ENCODE results near the gene MROH2A.

The MROH2A gene

DNA sequence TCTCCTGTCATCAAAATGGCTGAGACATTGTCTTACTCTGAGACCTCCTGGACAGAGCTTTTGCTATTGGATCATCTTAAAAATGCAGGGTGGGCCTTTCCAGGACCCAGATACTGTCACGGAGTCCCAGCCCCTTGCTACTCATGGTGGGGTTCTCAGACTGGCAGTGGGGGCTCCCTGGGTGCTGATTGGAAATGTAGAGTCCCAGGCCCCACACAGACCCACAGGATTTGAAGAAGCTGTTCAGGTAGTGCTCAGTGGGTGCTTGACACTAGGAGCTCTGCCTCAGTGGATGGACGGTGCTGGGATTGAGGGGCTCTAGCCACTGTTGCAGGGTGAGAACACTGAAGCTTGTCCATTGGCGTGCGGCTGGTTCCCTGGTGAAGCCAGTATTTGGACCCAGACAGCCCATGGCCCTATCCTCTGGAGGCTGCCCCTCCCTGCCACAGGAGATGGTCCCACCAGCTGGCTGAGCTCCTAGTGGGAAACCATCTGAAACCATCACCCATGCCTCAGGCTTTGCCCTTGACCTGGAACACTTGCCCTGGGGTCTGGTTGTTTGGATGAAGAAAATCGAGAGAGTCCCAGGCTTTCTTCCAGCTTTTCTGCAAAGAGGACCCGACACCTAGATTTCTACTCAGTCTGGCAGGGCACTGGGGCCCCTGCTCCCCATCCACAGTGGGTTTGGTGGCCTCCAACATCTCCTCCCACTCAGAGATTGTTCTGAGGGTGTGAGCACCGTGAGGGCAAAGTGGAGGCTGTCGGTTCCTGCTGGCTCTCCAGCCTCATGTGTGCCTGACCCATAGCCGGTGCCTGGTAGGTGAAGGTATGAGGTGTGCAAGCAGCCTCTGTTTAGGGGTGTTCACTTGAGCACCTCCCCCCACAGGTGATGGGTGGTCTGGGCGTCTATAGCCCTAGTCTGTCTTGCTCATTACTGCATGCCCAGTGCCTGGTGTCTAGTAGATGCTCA lies 30.1 kb downstream of the MROH2A start:
- Histone ChIP-seq H3K27ac (ENCODE audit: low read depth, low read length) (no peak overlapping the region), H3K36me3 (ENCODE audit: control insufficient read depth, insufficient read depth, low read length) (no peaks in the 10 kb centered on the region), H3K9ac (ENCODE audit: low read length) (no peak overlapping the region), H3K4me3 (ENCODE audit: low read length) (no peak overlapping the region), H3K4me1 (ENCODE audit: control insufficient read depth, insufficient read depth, low read length) (no peaks in the 10 kb centered on the region), H3K27me3 (ENCODE audit: control insufficient read depth, insufficient read depth, low read length) (no peaks in the 10 kb centered on the region)

DNA sequence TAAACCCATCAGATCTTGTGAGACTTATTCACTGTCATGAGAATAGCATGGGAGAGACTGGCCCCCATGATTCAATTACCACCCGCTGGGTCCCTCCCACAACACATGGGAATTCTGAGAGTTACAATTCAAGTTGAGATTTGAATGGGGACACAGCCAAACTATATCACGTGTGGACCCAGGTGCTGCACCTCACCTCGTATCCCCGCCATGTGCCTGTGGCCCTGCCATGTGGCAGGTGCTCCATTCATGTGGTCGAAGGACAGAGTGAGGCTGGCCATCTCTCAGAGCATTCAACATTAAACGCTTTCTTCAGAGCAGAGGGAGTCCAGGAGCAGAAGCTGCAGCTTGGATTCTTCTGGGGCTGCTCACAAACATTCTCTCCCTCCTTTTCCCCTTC lies 32.3 kb downstream of the MROH2A start:
- no peak overlapping the region for H3K4me3 ChIP-seq (ENCODE audit: low read length)
- H3K27ac ChIP-seq (ENCODE audit: low read depth, low read length), result no peak overlapping the region
- no peaks in the 10 kb centered on the region for H3K4me1 ChIP-seq (ENCODE audit: control insufficient read depth, insufficient read depth, low read length)
- no peaks in the 10 kb centered on the region for H3K27me3 ChIP-seq (ENCODE audit: control insufficient read depth, insufficient read depth, low read length)
- H3K9ac ChIP-seq (ENCODE audit: low read length), result no peak overlapping the region
- H3K36me3 ChIP-seq (ENCODE audit: control insufficient read depth, insufficient read depth, low read length), result no peaks in the 10 kb centered on the region

DNA sequence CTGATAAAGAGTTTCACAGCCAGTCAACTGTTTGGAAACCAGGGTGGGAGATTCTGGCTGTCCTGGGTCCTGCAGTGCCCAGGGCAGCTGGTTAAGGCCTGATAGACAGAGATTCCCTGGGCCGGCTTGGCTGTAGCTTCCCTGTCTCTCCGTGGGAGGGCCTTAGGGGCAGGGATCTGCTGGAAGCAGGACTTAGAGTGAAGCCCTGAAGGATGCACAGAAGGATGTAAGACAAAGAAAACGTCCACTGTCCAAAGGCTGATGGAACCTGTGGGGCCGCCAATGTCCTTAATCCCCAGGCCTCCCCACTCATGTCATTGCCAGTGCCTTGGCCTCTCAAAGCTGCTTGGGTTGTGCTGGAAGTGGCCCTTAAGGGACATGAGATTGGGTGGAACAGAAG lies 33.0 kb downstream of the MROH2A start:
- no peaks in the 10 kb centered on the region for H3K27me3 ChIP-seq (ENCODE audit: control insufficient read depth, insufficient read depth, low read length)

DNA sequence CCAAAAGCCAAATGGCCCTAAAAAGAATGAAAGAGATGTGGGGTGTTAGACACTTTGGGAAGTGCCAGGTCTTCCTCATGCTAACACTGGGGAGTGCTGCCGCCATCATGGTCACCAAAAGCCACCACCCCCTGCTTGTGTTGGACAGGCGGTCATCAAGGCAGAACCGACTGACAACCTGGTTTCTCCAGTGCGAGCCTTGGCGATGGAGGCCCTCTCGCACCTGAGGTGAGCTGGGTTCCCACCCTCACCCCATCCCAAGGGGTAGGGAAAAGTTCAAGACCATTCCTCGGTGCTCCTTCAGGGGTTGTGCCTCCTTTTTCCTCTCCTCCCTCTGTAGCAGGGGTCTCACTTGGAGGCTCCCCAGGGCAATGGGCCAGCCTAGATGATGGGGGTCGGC lies 33.6 kb downstream of the MROH2A start:
- Histone ChIP-seq H3K27me3 (ENCODE audit: control insufficient read depth, insufficient read depth, low read length) (no peaks in the 10 kb centered on the region), H3K4me3 (ENCODE audit: low read length) (no peak overlapping the region), H3K4me1 (ENCODE audit: control insufficient read depth, insufficient read depth, low read length) (no peaks in the 10 kb centered on the region), H3K9ac (ENCODE audit: low read length) (no peak overlapping the region), H3K36me3 (ENCODE audit: control insufficient read depth, insufficient read depth, low read length) (no peaks in the 10 kb centered on the region), H3K27ac (ENCODE audit: low read depth, low read length) (no peak overlapping the region)

More for the DNA sequence above, 33.0 kb downstream of the MROH2A start:
- no peak overlapping the region for H3K9ac ChIP-seq (ENCODE audit: low read length)
- no peak overlapping the region for H3K27ac ChIP-seq (ENCODE audit: low read depth, low read length)
- no peaks in the 10 kb centered on the region for H3K4me1 ChIP-seq (ENCODE audit: control insufficient read depth, insufficient read depth, low read length)
- H3K36me3 ChIP-seq (ENCODE audit: control insufficient read depth, insufficient read depth, low read length), result no peaks in the 10 kb centered on the region
- H3K4me3 ChIP-seq (ENCODE audit: low read length), result no peak overlapping the region

DNA sequence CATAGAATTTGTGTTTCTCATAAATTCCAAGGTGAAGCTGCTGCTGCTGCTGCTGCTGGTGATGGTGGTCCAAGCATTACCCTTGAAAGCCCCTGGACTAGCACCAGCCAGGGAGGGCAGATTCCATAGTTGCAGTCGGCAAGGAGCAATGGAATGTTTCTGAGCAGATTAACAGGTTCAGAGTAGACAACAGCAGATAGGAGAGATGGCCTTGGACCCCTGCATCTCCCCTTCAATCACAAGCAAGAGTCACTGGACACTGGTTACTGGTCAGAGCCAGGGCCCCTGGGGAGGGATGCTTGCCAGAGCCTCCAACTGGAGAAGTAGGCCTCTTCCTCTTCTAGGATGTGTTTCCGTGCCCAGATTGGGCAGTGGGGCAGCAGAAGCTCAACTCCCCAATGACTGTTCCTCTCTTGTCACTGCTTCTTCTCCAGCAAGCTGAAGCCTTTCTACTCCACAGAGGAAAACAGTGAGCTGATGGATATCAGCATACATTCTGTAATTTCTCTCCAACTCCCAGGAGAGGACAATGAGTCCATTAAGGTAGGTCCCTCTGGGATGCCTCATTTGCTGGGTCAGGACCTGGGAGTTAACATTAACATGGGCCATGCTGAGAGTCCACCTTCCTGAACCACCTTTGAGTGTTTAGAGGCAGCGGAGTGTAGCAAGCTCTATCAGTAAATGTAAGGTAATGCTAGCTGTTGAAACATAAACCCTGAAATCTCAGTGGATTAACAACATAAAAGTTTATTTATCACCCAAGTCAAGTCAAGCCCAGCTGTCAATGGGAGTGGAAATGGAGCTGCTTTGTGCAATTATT lies 35.3 kb downstream of the MROH2A start:
- no peak overlapping the region for H3K4me3 ChIP-seq (ENCODE audit: low read length)
- H3K4me1 ChIP-seq (ENCODE audit: control insufficient read depth, insufficient read depth, low read length), result no peaks in the 10 kb centered on the region
- H3K27me3 ChIP-seq (ENCODE audit: control insufficient read depth, insufficient read depth, low read length), result no peaks in the 10 kb centered on the region
- H3K9ac ChIP-seq (ENCODE audit: low read length), result no peak overlapping the region
- no peak overlapping the region for H3K27ac ChIP-seq (ENCODE audit: low read depth, low read length)
- no peaks in the 10 kb centered on the region for H3K36me3 ChIP-seq (ENCODE audit: control insufficient read depth, insufficient read depth, low read length)

DNA sequence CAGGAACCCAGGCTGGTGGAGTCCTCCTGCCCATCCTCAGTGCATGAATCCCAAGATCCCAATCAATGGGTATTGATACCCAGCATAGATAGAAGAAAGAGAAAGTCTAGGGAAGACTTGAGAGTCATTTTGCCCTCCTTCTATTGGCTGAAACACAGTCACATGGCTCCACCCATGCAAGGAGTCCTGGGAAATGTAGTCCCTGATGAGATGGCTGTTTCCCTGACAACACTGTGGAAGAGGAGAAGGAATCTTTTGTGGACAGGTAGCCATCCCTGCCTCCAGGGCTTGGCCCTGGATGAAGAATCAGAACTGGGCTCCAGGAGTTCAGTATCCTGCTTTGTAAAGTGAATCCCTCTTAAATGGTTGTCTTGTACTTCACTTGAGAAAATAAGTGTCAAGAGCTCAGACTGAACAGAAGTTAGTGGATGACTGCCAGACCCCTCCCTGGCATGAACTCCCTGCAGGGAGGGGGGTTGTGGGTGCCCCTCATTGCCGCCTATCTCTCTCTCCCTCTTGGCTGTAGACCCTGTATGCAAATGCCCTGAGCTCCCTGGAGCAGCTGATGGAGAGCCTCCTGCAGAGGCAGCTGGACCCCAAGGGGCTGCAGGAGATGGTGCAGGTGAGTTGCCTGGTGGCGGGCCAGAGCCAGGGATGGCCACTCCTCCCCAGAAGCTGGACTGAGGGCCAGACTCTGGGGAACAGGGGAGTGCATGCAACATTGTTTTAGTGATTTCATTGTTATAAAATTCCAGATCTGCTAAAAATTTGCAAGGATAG lies 36.1 kb downstream of the MROH2A start:
- H3K4me1 ChIP-seq (ENCODE audit: control insufficient read depth, insufficient read depth, low read length), result no peaks in the 10 kb centered on the region
- no peak overlapping the region for H3K9ac ChIP-seq (ENCODE audit: low read length)
- no peak overlapping the region for H3K27ac ChIP-seq (ENCODE audit: low read depth, low read length)
- no peak overlapping the region for H3K4me3 ChIP-seq (ENCODE audit: low read length)
- H3K36me3 ChIP-seq (ENCODE audit: control insufficient read depth, insufficient read depth, low read length), result no peaks in the 10 kb centered on the region
- H3K27me3 ChIP-seq (ENCODE audit: control insufficient read depth, insufficient read depth, low read length), result no peaks in the 10 kb centered on the region

DNA sequence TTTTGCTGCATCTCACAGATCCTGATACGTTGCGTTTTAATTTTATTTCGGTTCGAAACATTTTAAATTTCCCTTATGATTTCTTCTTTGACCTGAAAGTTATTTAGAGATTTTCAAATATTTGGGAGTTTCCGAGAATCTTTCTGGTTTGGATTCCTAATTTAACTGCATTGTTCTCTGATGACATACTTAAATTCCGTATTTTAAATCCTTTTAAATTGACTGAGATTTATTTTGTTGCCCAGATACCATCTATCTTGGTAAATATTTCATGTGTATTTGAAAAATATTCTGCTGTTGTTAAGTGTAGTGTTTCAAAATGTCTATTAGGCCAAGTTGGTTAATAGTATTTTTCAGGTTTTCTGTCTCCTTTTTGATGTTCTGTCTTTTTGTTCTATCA lies 37.7 kb downstream of the MROH2A start:
- H3K27ac ChIP-seq (ENCODE audit: low read depth, low read length), result no peak overlapping the region
- no peak overlapping the region for H3K9ac ChIP-seq (ENCODE audit: low read length)
- no peaks in the 10 kb centered on the region for H3K4me1 ChIP-seq (ENCODE audit: control insufficient read depth, insufficient read depth, low read length)
- H3K36me3 ChIP-seq (ENCODE audit: control insufficient read depth, insufficient read depth, low read length), result no peaks in the 10 kb centered on the region
- no peaks in the 10 kb centered on the region for H3K27me3 ChIP-seq (ENCODE audit: control insufficient read depth, insufficient read depth, low read length)
- H3K4me3 ChIP-seq (ENCODE audit: low read length), result no peak overlapping the region

DNA sequence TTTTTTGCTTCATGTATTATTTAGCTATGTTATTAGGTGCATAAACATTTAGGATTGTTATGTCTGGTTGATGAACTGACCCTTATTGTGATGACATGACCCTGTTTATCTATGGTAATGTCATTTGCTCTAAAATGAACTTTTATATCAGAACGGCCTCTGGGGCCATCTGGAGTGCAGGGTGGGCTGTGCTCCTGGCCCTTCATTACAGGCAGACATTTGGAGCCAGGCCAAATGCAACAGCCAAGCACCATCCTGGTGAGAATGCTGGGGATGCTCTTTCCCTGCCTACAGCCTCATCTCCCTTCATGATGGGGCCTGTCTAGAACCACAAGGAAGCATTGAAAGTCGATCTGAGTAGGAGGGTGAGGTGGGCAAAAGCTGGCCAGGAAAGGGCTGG lies 38.2 kb downstream of the MROH2A start:
- Histone ChIP-seq H3K4me3 (ENCODE audit: low read length) (no peak overlapping the region), H3K36me3 (ENCODE audit: control insufficient read depth, insufficient read depth, low read length) (no peaks in the 10 kb centered on the region), H3K27me3 (ENCODE audit: control insufficient read depth, insufficient read depth, low read length) (no peaks in the 10 kb centered on the region), H3K4me1 (ENCODE audit: control insufficient read depth, insufficient read depth, low read length) (no peaks in the 10 kb centered on the region), H3K27ac (ENCODE audit: low read depth, low read length) (no peak overlapping the region), H3K9ac (ENCODE audit: low read length) (no peak overlapping the region)

DNA sequence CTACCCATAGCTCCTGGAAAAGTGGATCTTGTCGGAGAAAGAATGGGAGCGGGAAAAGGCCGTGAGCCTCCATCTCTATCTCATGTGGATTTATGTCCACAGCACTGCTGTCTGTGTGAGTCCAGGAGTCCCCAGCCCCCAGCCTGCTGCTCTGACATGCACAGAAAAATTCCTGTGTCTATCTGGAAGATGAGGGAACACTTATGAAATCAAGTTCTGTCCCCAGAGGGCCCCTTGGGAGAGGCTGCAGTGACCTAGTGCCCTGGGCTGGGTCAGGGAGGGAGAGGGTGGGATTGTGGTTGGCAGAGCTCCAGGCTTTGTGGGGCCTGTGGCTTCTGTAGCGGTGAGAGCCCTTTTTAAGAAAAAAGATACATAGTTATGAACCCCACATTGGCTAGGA lies 38.6 kb downstream of the MROH2A start:
- H3K27ac ChIP-seq (ENCODE audit: low read depth, low read length), result no peak overlapping the region
- no peaks in the 10 kb centered on the region for H3K4me1 ChIP-seq (ENCODE audit: control insufficient read depth, insufficient read depth, low read length)
- no peaks in the 10 kb centered on the region for H3K27me3 ChIP-seq (ENCODE audit: control insufficient read depth, insufficient read depth, low read length)
- H3K4me3 ChIP-seq (ENCODE audit: low read length), result no peak overlapping the region
- H3K36me3 ChIP-seq (ENCODE audit: control insufficient read depth, insufficient read depth, low read length), result no peaks in the 10 kb centered on the region
- H3K9ac ChIP-seq (ENCODE audit: low read length), result no peak overlapping the region

DNA sequence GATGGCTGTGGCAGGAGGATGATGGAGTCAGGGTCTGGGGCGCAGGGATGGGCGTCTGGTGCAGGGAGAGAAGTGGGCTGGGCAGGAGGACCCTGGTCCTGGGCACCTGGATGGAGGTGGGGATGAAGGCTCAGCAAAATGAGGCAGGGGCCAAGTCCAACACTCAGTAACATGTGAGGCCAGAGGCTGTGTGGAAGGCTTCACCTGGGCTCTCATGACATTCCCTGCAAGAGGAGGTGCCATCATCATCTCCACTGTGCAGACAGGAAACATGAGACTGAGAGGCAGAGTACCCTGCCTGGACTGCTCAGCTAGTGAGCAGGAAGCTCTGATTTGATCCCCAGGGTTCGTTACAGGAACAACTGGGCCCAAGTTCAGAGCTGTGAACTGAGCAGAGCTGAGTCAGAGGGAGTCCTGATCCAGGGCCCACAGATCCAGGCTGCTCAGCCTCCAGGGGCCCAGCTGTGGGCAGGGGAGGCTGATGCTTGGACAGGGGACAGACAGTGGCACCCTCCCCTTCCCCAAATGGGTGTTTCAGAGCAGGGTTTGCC lies 39.3 kb downstream of the MROH2A start:
- no peaks in the 10 kb centered on the region for H3K36me3 ChIP-seq (ENCODE audit: control insufficient read depth, insufficient read depth, low read length)
- no peak overlapping the region for H3K9ac ChIP-seq (ENCODE audit: low read length)
- no peaks in the 10 kb centered on the region for H3K4me1 ChIP-seq (ENCODE audit: control insufficient read depth, insufficient read depth, low read length)
- no peak overlapping the region for H3K27ac ChIP-seq (ENCODE audit: low read depth, low read length)
- no peaks in the 10 kb centered on the region for H3K27me3 ChIP-seq (ENCODE audit: control insufficient read depth, insufficient read depth, low read length)
- no peak overlapping the region for H3K4me3 ChIP-seq (ENCODE audit: low read length)

DNA sequence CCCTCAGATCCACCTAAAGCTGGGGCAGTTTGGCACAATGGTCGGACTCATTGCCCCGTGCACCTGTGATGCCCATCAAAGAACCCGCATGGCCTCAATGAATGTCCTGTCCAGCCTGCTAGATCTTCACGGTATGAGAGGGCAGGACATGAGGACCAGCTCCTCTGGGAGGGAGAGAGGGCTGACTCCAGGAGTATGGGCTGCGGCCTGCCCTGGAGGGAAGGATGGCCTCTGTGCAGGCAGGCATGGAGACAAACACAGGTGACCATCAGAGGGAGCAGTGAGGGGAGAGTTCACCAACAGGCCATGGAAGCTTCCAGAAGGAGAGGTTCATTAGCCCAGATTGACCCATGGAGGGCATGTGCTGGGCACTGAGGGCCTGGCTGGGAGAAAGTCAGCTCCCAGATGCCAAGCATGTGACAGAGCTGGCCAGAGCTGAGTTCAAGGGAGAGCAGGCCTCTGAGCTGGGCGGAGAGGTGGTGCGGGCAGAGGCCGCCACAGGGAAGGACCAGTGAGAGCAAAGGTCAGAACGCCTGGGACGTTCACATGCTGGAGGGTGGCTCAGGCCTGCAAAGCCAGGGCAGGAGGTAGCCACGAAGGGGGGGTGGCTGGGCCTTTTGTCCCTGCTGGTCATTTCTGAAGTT lies 40.0 kb downstream of the MROH2A start:
- H3K9ac ChIP-seq (ENCODE audit: low read length), result no peak overlapping the region
- no peaks in the 10 kb centered on the region for H3K27me3 ChIP-seq (ENCODE audit: control insufficient read depth, insufficient read depth, low read length)
- H3K4me3 ChIP-seq (ENCODE audit: low read length), result no peak overlapping the region
- no peaks in the 10 kb centered on the region for H3K4me1 ChIP-seq (ENCODE audit: control insufficient read depth, insufficient read depth, low read length)
- H3K27ac ChIP-seq (ENCODE audit: low read depth, low read length), result no peak overlapping the region
- no peaks in the 10 kb centered on the region for H3K36me3 ChIP-seq (ENCODE audit: control insufficient read depth, insufficient read depth, low read length)

Measured in rectal smooth muscle tissue (tissue), 1 donor.